GM21526 (cell line): Measurements from ENCODE around the gene NSMCE1.

Experiments used
- ATAC-seq: cut with Tn5 transposase; IDR thresholded peaks from one replicate; pipeline ENCODE4 v1.9.1; 2021; ENCODE audit warnings: moderate library complexity; ENCODE audit not compliant: unreplicated experiment, low FRiP score

Gene NSMCE1

GRCh38 chr16:27268376-27269299 is at the start of gene NSMCE1:
NSMCE1 (minus strand) TSS chr16:27268772; CDS start chr16:27257570, 11,202 bp downstream.
- ATAC-seq, result peak; percentile 86

- ATAC-seq, result no peak
Measured at GRCh38 chr16:27317738-27318391, 49.3 kb upstream of the NSMCE1 start.

- ATAC-seq, result no peak
Measured at GRCh38 chr16:27317320-27317719, 48.7 kb upstream of the NSMCE1 start.

- ATAC-seq, result no peak
Measured at GRCh38 chr16:27316038-27316680, 47.6 kb upstream of the NSMCE1 start.

- no peak for ATAC-seq
Measured at GRCh38 chr16:27315333-27316037, 46.9 kb upstream of the NSMCE1 start.

- ATAC-seq, result no peak
Measured at GRCh38 chr16:27314986-27315332, 46.4 kb upstream of the NSMCE1 start.

GRCh38 chr16:27314161-27314723 is 45.7 kb upstream of the NSMCE1 start:
- ATAC-seq, result no peak

GRCh38 chr16:27313422-27314160 is 45.0 kb upstream of the NSMCE1 start, which contains the start of gene IL4R:
IL4R (plus strand) TSS chr16:27313974; CDS start chr16:27340204, 26,230 bp downstream.
- no peak for ATAC-seq

- ATAC-seq, result no peak
Measured at GRCh38 chr16:27312580-27313421, 44.2 kb upstream of the NSMCE1 start.

- no peak for ATAC-seq
Measured at GRCh38 chr16:27311897-27312303, 43.3 kb upstream of the NSMCE1 start.

- no peak for ATAC-seq
Measured at GRCh38 chr16:27311448-27311830, 42.9 kb upstream of the NSMCE1 start.

GRCh38 chr16:27310576-27311447 is 42.2 kb upstream of the NSMCE1 start:
- ATAC-seq, result no peak

GRCh38 chr16:27308792-27309191 is 40.2 kb upstream of the NSMCE1 start:
- no peak for ATAC-seq

GRCh38 chr16:27305839-27306442 is 37.4 kb upstream of the NSMCE1 start:
- no peak for ATAC-seq

- no peak for ATAC-seq
Measured at GRCh38 chr16:27304881-27305745, 36.5 kb upstream of the NSMCE1 start.

GRCh38 chr16:27304102-27304501 is 35.5 kb upstream of the NSMCE1 start:
- ATAC-seq, result no peak
